Gastroesophageal sphincter (tissue), 4 donors: ENCODE data around the gene MESD. TPM values are rescaled to one million over a fixed set of nuclear protein-coding genes. Genes with fewer than 3 reads are reported as not detected.

Experiments used
- ATAC-seq: fragments of 150-250 bp; one replicate; pipeline ENCODE4 v1.9.1; 2016; ENCODE audit warnings: mild to moderate bottlenecking, moderate library complexity
- H3K27ac ChIP-seq, 4 donors: fragments of 200-600 bp; sonication (generic) in 3 of 4; 1 replicate in 3 of 4; 2 replicates in 1 of 4; pipeline ENCODE4 v1.5.1; 2016 to 2019
- H3K27me3 ChIP-seq: fragments of 200-600 bp; sonication (generic); one replicate; pipeline ENCODE4 v1.5.1; 2019
- H3K36me3 ChIP-seq, 2 donors: fragments of 200-600 bp; sonication (generic); one replicate each; pipeline ENCODE4 v1.5.1; 2019; ENCODE audit warnings: control low read depth in 1 of 2
- H3K4me1 ChIP-seq, 3 donors: fragments of 200-600 bp; sonication (generic); 1 replicate in 2 of 3; 2 replicates in 1 of 3; pipeline ENCODE4 v1.5.1; 2016 to 2019; ENCODE audit warnings: control low read depth in 2 of 3
- H3K4me3 ChIP-seq, 2 donors: fragments of 200-600 bp; sonication (generic); one replicate each; pipeline ENCODE4 v1.5.1; 2019; ENCODE audit warnings: mild to moderate bottlenecking in 1 of 2, moderate library complexity in 1 of 2
- H3K9me3 ChIP-seq, 3 donors: fragments of 200-600 bp; sonication (generic); one replicate each; pipeline ENCODE4 v1.5.1; 2017 to 2019; ENCODE audit warnings: control low read depth in 2 of 3
- EP300 ChIP-seq: sonication (generic); formaldehyde crosslinking; IDR thresholded peaks from one replicate; pipeline ENCODE4 v1.6.1; 2017; ENCODE audit warnings: antibody characterized with exemption, mild to moderate bottlenecking
- POLR2A ChIP-seq, 2 donors: fragments of 450-650 bp; IDR thresholded peaks; one replicate each; pipeline ENCODE4 v1.6.1; 2017; ENCODE audit warnings: antibody characterized with exemption in 2 of 2, mild to moderate bottlenecking in 2 of 2, moderate library complexity in 1 of 2
- POLR2AphosphoS5 ChIP-seq: sonication (generic); formaldehyde crosslinking; IDR thresholded peaks from one replicate; pipeline ENCODE4 v1.6.1; 2017; ENCODE audit warnings: antibody characterized with exemption
- WGBS, 2 donors: methylation state at CpG; one replicate each; pipeline ENCODE4 v1.1.5; 2018; ENCODE audit warnings: low coverage in 1 of 2; 5-methylcytosine and 5-hydroxymethylcytosine counted together
- total RNA-seq, 4 donors: library from RNA; depleted of rRNA; stranded (reverse); fragments of >200 nt; gene quantifications; one replicate each; pipeline ENCODE4 v1.1.0, GENCODE V29; 2016
- TF ChIP-seq, protein P1 (sequence below), 4 experiments: fragments of 200-600 bp in 2 of 4; fragments of 450-650 bp in 2 of 4; sonication (generic) in 1 of 4; IDR thresholded peaks; one replicate each; pipeline ENCODE4 v1.5.1; 2017 to 2019; ENCODE audit warnings: antibody characterized with exemption in 4 of 4, mild to moderate bottlenecking in 2 of 4, moderate library complexity in 2 of 4

The MESD gene
- total RNA-seq, 4 donors from 2014 or later = 16.2 to 26.9 (median 20.1) TPM

DNA sequence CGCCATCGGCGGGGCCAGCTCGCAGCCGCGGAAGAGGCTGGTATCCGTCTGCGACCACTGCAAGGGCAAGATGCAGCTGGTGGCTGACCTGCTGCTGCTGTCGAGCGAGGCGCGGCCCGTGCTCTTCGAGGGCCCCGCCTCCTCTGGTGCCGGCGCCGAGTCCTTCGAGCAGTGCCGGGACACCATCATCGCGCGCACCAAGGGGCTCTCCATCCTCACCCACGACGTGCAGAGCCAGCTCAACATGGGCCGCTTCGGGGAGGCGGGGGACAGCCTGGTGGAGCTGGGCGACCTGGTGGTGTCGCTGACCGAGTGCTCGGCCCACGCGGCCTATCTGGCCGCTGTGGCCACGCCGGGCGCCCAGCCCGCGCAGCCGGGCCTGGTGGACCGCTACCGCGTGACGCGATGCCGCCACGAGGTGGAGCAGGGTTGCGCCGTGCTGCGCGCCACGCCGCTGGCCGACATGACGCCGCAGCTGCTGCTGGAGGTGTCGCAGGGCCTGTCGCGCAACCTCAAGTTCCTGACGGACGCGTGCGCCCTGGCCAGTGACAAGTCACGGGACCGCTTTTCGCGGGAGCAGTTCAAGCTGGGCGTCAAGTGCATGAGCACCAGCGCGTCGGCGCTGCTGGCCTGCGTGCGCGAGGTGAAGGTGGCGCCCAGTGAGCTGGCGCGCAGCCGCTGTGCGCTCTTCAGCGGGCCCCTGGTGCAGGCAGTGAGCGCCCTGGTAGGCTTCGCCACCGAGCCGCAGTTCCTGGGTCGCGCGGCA lies 12.9 kb upstream of the MESD start:
- Histone ChIP-seq H3K36me3 (peaks cover 0 to 13% of the 10 kb centered on the region in 2 donors), H3K4me3 (peak overlapping the region; percentile 59 to 96), H3K27me3 (no peaks in the 10 kb centered on the region), H3K4me1 (peaks cover 0 to 76% (median 24%) of the 10 kb centered on the region in 3 donors), H3K27ac (peak overlapping the region; percentile 76 to 99 (median 98)), H3K9me3 (no peaks in the 10 kb centered on the region)
- no CpG with 5 or more reads among the region's 89 CpGs for WGBS, 2 donors
- ATAC-seq = no peak
- peak; percentile 2 for TF ChIP-seq POLR2AphosphoS5
- no peak for TF ChIP-seq EP300

DNA sequence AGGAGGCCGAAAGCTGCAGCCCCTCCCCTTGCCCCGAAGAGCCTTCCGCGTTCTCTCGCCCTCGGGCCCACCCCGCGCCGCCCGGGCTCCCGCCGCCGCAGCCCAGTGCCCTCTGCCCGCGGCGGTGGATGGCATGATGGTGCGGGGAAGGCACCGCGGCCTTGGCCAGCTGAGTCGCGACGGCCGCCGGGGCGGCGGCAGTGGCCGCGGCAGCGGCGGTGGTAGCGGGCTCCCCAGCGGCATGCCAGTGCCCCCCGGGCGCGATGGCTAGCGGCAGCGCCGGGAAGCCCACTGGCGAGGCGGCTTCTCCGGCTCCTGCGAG lies 12.4 kb upstream of the MESD start:
- peaks cover 0 to 70% (median 24%) of the 10 kb centered on the region in 3 donors for H3K4me1 ChIP-seq
- WGBS, 2 donors = 0% methylated on average over 1 of the region's 42 CpGs; no CpG with 5 or more reads in 1 of the 2 donors

DNA sequence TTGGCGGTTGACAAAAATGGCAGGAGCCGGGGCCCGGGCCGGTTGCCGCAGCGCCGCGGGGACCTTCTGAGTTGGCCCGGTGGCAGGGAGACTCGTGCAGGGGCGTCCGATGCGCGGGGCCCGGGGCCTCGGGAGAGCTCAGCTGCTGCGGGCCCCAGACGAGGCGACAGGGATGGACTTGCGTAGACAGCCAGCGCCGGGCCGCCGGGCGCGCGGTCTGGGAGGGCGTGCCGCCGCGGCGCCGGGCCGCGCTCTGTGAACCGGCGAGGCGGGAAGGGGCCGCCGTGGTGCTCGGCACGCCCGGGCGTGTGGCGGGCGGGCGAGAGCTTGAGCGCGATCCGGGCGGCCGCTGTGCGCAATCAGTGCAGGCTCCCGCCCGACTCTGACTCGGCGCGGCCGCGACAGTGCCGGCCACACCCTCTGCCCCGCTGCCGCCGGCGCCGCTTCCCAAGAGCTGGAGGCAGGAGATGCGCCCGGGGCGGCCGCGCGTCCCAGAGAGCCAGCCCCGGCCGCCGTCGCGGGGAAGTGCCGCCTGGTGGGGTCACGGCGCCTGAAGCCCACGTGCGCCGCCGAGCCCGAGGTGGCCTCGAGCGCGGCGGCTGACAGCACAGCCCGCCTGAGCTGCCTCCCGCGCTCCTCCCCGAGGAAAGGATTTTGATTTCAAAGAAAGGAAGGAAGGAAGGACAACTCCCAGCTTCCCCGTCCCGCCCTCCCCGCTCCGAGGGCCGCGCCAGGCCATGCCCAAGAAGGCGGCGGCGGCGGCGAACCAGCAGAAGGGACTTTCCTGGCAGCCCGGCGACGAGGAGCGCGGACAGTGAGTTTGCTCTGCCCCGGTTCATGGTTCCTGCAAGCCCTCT lies 11.8 kb upstream of the MESD start:
- Histone ChIP-seq H3K27me3 (no peaks in the 10 kb centered on the region), H3K9me3 (no peaks in the 10 kb centered on the region), H3K4me3 (peak overlapping the region; percentile 59 to 96), H3K4me1 (peaks cover 0 to 65% (median 24%) of the 10 kb centered on the region in 3 donors), H3K27ac (peak overlapping the region; percentile 76 to 99 (median 98)), H3K36me3 (peaks cover 0 to 13% of the 10 kb centered on the region in 2 donors)
- peak; percentile 64 for ATAC-seq
- TF ChIP-seq, protein P1, sequence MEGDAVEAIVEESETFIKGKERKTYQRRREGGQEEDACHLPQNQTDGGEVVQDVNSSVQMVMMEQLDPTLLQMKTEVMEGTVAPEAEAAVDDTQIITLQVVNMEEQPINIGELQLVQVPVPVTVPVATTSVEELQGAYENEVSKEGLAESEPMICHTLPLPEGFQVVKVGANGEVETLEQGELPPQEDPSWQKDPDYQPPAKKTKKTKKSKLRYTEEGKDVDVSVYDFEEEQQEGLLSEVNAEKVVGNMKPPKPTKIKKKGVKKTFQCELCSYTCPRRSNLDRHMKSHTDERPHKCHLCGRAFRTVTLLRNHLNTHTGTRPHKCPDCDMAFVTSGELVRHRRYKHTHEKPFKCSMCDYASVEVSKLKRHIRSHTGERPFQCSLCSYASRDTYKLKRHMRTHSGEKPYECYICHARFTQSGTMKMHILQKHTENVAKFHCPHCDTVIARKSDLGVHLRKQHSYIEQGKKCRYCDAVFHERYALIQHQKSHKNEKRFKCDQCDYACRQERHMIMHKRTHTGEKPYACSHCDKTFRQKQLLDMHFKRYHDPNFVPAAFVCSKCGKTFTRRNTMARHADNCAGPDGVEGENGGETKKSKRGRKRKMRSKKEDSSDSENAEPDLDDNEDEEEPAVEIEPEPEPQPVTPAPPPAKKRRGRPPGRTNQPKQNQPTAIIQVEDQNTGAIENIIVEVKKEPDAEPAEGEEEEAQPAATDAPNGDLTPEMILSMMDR (IDR thresholded peaks at IDR 0.05) = no peak
- TF ChIP-seq EP300 (no peak), POLR2A (IDR thresholded peaks at IDR 0.05) (peak; percentile 50 to 73), POLR2AphosphoS5 (no peak)
- WGBS, 2 donors = 0% methylated on average over 7 of the region's 110 CpGs; no CpG with 5 or more reads in 1 of the 2 donors

More for the DNA sequence above, 12.4 kb upstream of the MESD start:
- no peak for TF ChIP-seq EP300
- no peak for TF ChIP-seq POLR2AphosphoS5
- TF ChIP-seq POLR2A (IDR thresholded peaks at IDR 0.05) = no peak
- Histone ChIP-seq H3K27me3 (no peaks in the 10 kb centered on the region), H3K4me3 (peak overlapping the region; percentile 59 to 96), H3K36me3 (peaks cover 0 to 13% of the 10 kb centered on the region in 2 donors), H3K9me3 (no peaks in the 10 kb centered on the region), H3K27ac (peak overlapping the region; percentile 76 to 99 (median 98))
- ATAC-seq = peak; percentile 12

DNA sequence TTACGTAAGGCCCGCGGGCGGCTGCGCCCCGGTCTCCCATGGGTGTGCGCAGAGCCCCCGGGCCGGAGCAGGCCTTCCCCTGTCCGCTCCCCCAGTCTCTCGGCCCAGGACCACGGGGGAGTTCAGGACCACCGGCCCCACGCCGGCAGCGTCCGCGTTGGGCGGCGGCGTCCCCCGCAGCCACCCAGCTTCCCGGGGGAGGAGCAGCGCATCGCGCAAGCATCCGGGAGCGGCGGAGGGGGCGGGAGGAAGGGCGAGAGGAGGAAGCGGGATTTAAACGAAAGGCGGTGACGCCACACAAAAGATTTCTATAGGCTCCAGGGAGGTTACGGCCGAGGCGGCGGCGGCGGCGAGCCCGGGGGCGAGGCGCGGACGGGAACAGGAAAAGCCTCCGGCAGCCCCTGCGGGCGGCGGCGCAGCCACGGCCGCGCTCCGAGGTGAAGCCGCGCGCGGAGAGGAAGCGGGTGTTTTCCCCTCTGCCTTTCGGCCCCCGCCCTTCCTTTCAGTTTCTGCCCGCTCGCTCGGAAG lies 11.1 kb upstream of the MESD start, which contains the start of gene TLNRD1:
Gene TLNRD1, plus strand, starts transcription at position 300 of the 528 bp plus-strand sequence. CDS start 1,349 bp downstream, outside the sequence.
- Histone ChIP-seq H3K4me3 (peak within 1 kb of the TSS; percentile 59 to 96), H3K27me3 (no peaks in the 10 kb centered on the region), H3K36me3 (peaks cover 0 to 13% of the 10 kb centered on the region in 2 donors), H3K9me3 (no peaks in the 10 kb centered on the region), H3K4me1 (peaks cover 0 to 58% (median 21%) of the 10 kb centered on the region in 3 donors), H3K27ac (peak within 1 kb of the TSS; percentile 76 to 99 (median 98))
- peak; percentile 89 to 91 for TF ChIP-seq POLR2A (IDR thresholded peaks at IDR 0.05)
- TF ChIP-seq EP300 = no peak
- TF ChIP-seq POLR2AphosphoS5 = peak; percentile 97
- TF ChIP-seq, protein P1 (IDR thresholded peaks at IDR 0.05) = peak in 1 of 4 experiments; percentile 6
- 1% methylated on average over 17 of the region's 66 CpGs; no CpG with 5 or more reads in 1 of the 2 donors for WGBS, 2 donors
- ATAC-seq = peak; percentile 86

DNA sequence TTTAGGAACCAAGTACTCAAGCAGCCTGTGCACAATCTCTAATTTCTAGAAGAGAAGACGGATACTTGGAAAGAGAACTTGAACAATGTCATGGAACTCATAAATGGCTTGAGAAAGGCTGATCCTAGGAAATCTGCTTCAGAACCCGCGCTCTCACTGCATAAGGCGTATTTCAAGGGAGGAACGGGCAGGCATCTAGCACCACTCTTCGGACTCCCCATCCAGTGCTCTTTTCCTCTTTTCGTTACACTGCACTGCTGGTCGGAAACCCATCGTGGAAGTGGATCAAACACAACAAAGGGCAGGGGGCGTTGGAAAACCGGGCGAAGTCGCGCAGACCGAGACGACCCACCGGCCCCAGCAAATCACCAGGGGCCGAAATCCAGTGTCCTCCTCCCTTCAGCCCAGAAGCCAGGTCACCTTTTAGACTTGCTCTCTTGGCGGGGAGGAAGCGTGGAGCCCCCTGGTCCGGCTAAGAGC lies 10.6 kb upstream of the MESD start:
- peak overlapping the region; percentile 59 to 96 for H3K4me3 ChIP-seq
- no peaks in the 10 kb centered on the region for H3K27me3 ChIP-seq
- H3K27ac ChIP-seq = peak overlapping the region; percentile 76 to 99 (median 98)
- H3K36me3 ChIP-seq = peaks cover 0 to 13% of the 10 kb centered on the region in 2 donors
- ATAC-seq = no peak
- H3K4me1 ChIP-seq = peaks cover 0 to 53% (median 21%) of the 10 kb centered on the region in 3 donors
- TF ChIP-seq, protein P1 (IDR thresholded peaks at IDR 0.05) = no peak
- TF ChIP-seq EP300 = no peak
- no peak for TF ChIP-seq POLR2AphosphoS5
- no peak for TF ChIP-seq POLR2A (IDR thresholded peaks at IDR 0.05)
- H3K9me3 ChIP-seq = no peaks in the 10 kb centered on the region
- WGBS, 2 donors = 6 to 13% methylated on average over 6 to 19 of the region's 21 CpGs
